ENCODE measurements around the gene EGLN2.

- TF ChIP-seq CTCF (conservative IDR thresholded peaks at IDR 0.05 in 1 of 2, IDR thresholded peaks at IDR 0.05 in 1 of 2; ENCODE audit: extremely low read depth in 1 of 2, insufficient read depth in 1 of 2, low read depth in 1 of 2, low read length in 2 of 2): no peak
- no peak for TF ChIP-seq EZH2 (IDR thresholded peaks at IDR 0.05; ENCODE audit: borderline replicate concordance, low read length)
These were observed 35.5 kb upstream of the EGLN2 start for GRCh38 chr19:40763526-40763925.
